PC-9 (cell line): ENCODE measurements around the gene GJC2.

Source experiments
- CTCF ChIP-seq: fragments of 200-600 bp; sonication (generic); conservative IDR thresholded peaks from 2 replicates; pipeline ENCODE4 v1.6.1; 2017; ENCODE audit warnings: mixed run types, antibody characterized with exemption, mild to moderate bottlenecking, moderate library complexity
- EZH2 ChIP-seq: fragments of 200-600 bp; sonication (generic); IDR thresholded peaks from 2 replicates; pipeline ENCODE4 v1.8.0; 2017; ENCODE audit warnings: antibody characterized with exemption, low read depth

GRCh38 chr1:228151180-228151925 is 1.6 kb downstream of the GJC2 start:
- TF ChIP-seq CTCF (no peak), EZH2 (no peak)
